Neural progenitor cell (in vitro differentiated cells): ENCODE data around the gene ITPK1. TPM values are rescaled to one million over a fixed set of nuclear protein-coding genes. Genes with fewer than 3 reads are reported as not detected.

Experiments
- DNase-seq: peaks from one replicate; pipeline ENCODE4 v3.0.0-alpha.2; 2016; ENCODE audit warnings: low spot score
- H2AFZ ChIP-seq: fragments of 200-600 bp; sonication (generic); replicated peaks from 2 replicates; pipeline ENCODE4 v1.6.1; 2016; ENCODE audit warnings: antibody characterized with exemption
- H3F3A ChIP-seq: fragments of 200-600 bp; sonication (generic); 2 replicates; pipeline ENCODE4 v1.6.1; 2016; ENCODE audit warnings: antibody characterized with exemption, low read depth
- H3K27ac ChIP-seq: fragments of 200-600 bp; sonication (generic); 2 replicates; pipeline ENCODE4 v1.5.1; 2016; ENCODE audit warnings: mild to moderate bottlenecking
- H3K27me3 ChIP-seq: fragments of 200-600 bp; sonication (generic); 2 replicates; pipeline ENCODE4 v1.6.1; 2016; ENCODE audit warnings: mild to moderate bottlenecking, moderate library complexity
- H3K36me3 ChIP-seq: fragments of 200-600 bp; sonication (generic); 2 replicates; pipeline ENCODE4 v1.5.1; 2016
- H3K4me1 ChIP-seq: fragments of 200-600 bp; sonication (generic); 2 replicates; pipeline ENCODE4 v1.6.1; 2016; ENCODE audit warnings: mixed run types
- H3K4me2 ChIP-seq: fragments of 200-600 bp; sonication (generic); 2 replicates; pipeline ENCODE4 v1.6.1; 2016
- H3K4me3 ChIP-seq: fragments of 200-600 bp; sonication (generic); 2 replicates; pipeline ENCODE4 v1.5.1; 2016
- H3K79me2 ChIP-seq: fragments of 200-600 bp; sonication (generic); 2 replicates; pipeline ENCODE4 v1.6.1; 2016; ENCODE audit warnings: low read depth
- H3K9ac ChIP-seq: fragments of 200-600 bp; sonication (generic); 2 replicates; pipeline ENCODE4 v1.6.1; 2016
- H3K9me3 ChIP-seq: fragments of 200-600 bp; sonication (generic); 2 replicates; pipeline ENCODE4 v1.5.1; 2016; ENCODE audit warnings: low read depth
- H4K20me1 ChIP-seq: fragments of 200-600 bp; sonication (generic); 2 replicates; pipeline ENCODE4 v1.6.1; 2016; ENCODE audit warnings: low read depth
- H3K27ac Mint-ChIP-seq: 3 replicates; pipeline ENCODE4 v1.8.0; 2021; ENCODE audit warnings: mixed read lengths
- H3K27me3 Mint-ChIP-seq: 2 replicates; pipeline ENCODE4 v1.8.0; 2022; ENCODE audit warnings: low read depth, mild to moderate bottlenecking, inconsistent platforms, moderate library complexity, mixed read lengths; ENCODE audit not compliant: insufficient read depth
- H3K36me3 Mint-ChIP-seq: 3 replicates; pipeline ENCODE4 v1.8.0; 2021; ENCODE audit warnings: mixed read lengths
- H3K4me1 Mint-ChIP-seq: 3 replicates; pipeline ENCODE4 v1.8.0; 2021; ENCODE audit warnings: mixed read lengths
- H3K4me3 Mint-ChIP-seq: 3 replicates; pipeline ENCODE4 v1.8.0; 2021; ENCODE audit warnings: mild to moderate bottlenecking, moderate library complexity, mixed read lengths
- H3K9me3 Mint-ChIP-seq: 3 replicates; pipeline ENCODE4 v1.8.0; 2020; ENCODE audit warnings: mixed read lengths
- EZH2 ChIP-seq: fragments of 200-600 bp; sonication (generic); IDR thresholded peaks from 2 replicates; pipeline ENCODE4 v1.6.1; 2017; ENCODE audit warnings: antibody characterized with exemption, mild to moderate bottlenecking, moderate library complexity
- EZH2phosphoT487 ChIP-seq: fragments of 200-600 bp; sonication (generic); IDR thresholded peaks from 2 replicates; pipeline ENCODE4 v1.6.1; 2017; ENCODE audit warnings: antibody characterized with exemption
- total RNA-seq: library from RNA; depleted of rRNA; stranded (reverse); fragments of >200 nt; gene quantifications from 2 replicates; pipeline ENCODE4 v1.2.3, GENCODE V29; 2015; ENCODE audit warnings: low replicate concordance
- TF ChIP-seq, protein P1 (sequence below): fragments of 200-600 bp; sonication (generic); IDR thresholded peaks from 2 replicates; pipeline ENCODE4 v1.5.1; 2017; ENCODE audit warnings: antibody characterized with exemption, mild to moderate bottlenecking

Gene ITPK1
- total RNA-seq, 1 donor from 2014 or later, result 25.8 TPM

- H3K27me3 Mint-ChIP-seq, result peaks cover 9% of the 10 kb centered on the region
- H3K27ac Mint-ChIP-seq, result no peak overlapping the region
- Histone ChIP-seq H3K9me3 (no peaks in the 10 kb centered on the region), H4K20me1 (no peaks in the 10 kb centered on the region), H3K4me3 (no peak overlapping the region), H3K4me1 (no peaks in the 10 kb centered on the region), H2AFZ (no peak overlapping the region), H3K79me2 (no peaks in the 10 kb centered on the region), H3K4me2 (no peak overlapping the region), H3F3A (no peaks in the 10 kb centered on the region), H3K27ac (no peak overlapping the region), H3K36me3 (no peaks in the 10 kb centered on the region), H3K9ac (no peak overlapping the region), H3K27me3 (no peaks in the 10 kb centered on the region)
- no peaks in the 10 kb centered on the region for H3K36me3 Mint-ChIP-seq
- no peak for DNase-seq
- no peak overlapping the region for H3K4me3 Mint-ChIP-seq
- peaks cover 5% of the 10 kb centered on the region for H3K4me1 Mint-ChIP-seq
- H3K9me3 Mint-ChIP-seq, result peaks cover 6% of the 10 kb centered on the region
- no peak for TF ChIP-seq EZH2phosphoT487
- no peak for TF ChIP-seq EZH2
- TF ChIP-seq, protein P1, sequence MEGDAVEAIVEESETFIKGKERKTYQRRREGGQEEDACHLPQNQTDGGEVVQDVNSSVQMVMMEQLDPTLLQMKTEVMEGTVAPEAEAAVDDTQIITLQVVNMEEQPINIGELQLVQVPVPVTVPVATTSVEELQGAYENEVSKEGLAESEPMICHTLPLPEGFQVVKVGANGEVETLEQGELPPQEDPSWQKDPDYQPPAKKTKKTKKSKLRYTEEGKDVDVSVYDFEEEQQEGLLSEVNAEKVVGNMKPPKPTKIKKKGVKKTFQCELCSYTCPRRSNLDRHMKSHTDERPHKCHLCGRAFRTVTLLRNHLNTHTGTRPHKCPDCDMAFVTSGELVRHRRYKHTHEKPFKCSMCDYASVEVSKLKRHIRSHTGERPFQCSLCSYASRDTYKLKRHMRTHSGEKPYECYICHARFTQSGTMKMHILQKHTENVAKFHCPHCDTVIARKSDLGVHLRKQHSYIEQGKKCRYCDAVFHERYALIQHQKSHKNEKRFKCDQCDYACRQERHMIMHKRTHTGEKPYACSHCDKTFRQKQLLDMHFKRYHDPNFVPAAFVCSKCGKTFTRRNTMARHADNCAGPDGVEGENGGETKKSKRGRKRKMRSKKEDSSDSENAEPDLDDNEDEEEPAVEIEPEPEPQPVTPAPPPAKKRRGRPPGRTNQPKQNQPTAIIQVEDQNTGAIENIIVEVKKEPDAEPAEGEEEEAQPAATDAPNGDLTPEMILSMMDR, result no peak
Observed at GRCh38 chr14:92887157-92887556, 228.6 kb downstream of the ITPK1 start.

Other genes with a start within 250 kb of the ITPK1 start
- 0.77 TPM in 1 of 2 replicates, not detected in the other for gene CHGA, start 192.8 kb downstream of the ITPK1 start, total RNA-seq
- gene MOAP1, start 69.0 kb upstream of the ITPK1 start, total RNA-seq, result 26.9 and 34.6 TPM in 2 replicates
- 16.1 and 17.2 TPM in 2 replicates for gene LYSET, start 69.4 kb upstream of the ITPK1 start, total RNA-seq
- gene GON7, start 91.1 kb upstream of the ITPK1 start, total RNA-seq, result 11.2 and 24.6 TPM in 2 replicates
- 47.6 and 55.7 TPM in 2 replicates for gene UBR7, start 91.3 kb upstream of the ITPK1 start, total RNA-seq
- 30.1 and 44.7 TPM in 2 replicates for gene BTBD7, start 217.1 kb upstream of the ITPK1 start, total RNA-seq
- gene COX8C, start 231.3 kb upstream of the ITPK1 start, total RNA-seq, result not detected in 2 replicates